Suprapubic skin (tissue), 4 donors: Measurements from ENCODE around the gene SCAMP2. TPM values are rescaled to one million over a fixed set of nuclear protein-coding genes. Genes with fewer than 3 reads are reported as not detected.
"Not testable (repeated sequence)": the region's sequence is repeated elsewhere in the genome, so short reads cannot be mapped to it uniquely, and the experiment has no call there.

Source experiments
- DNase-seq, 2 donors: peaks; one replicate each; pipeline ENCODE4 v3.0.0-alpha.2; 2019; ENCODE audit warnings: low spot score in 2 of 2
- H3K27ac ChIP-seq: fragments of 200-600 bp; sonication (generic); one replicate; pipeline ENCODE4 v1.5.1; 2019
- H3K27me3 ChIP-seq: fragments of 200-600 bp; sonication (generic); one replicate; pipeline ENCODE4 v1.5.1; 2019
- H3K36me3 ChIP-seq: fragments of 200-600 bp; sonication (generic); one replicate; pipeline ENCODE4 v1.5.1; 2019
- H3K4me1 ChIP-seq: fragments of 200-600 bp; sonication (generic); one replicate; pipeline ENCODE4 v1.5.1; 2019
- H3K4me3 ChIP-seq: fragments of 200-600 bp; sonication (generic); one replicate; pipeline ENCODE4 v1.5.1; 2019; ENCODE audit warnings: mild to moderate bottlenecking
- H3K9me3 ChIP-seq: fragments of 200-600 bp; sonication (generic); one replicate; pipeline ENCODE4 v1.5.1; 2019
- CTCF ChIP-seq, 2 donors: fragments of 200-600 bp in 1 of 2; fragments of 450-650 bp in 1 of 2; sonication (generic) in 1 of 2; IDR thresholded peaks; one replicate each; pipeline ENCODE4 v1.5.1; 2016 to 2019; ENCODE audit warnings: antibody characterized with exemption in 2 of 2, mild to moderate bottlenecking in 1 of 2, moderate library complexity in 1 of 2
- EP300 ChIP-seq: sonication (generic); formaldehyde crosslinking; IDR thresholded peaks from one replicate; pipeline ENCODE4 v1.6.1; 2017; ENCODE audit warnings: antibody characterized with exemption
- POLR2A ChIP-seq, 2 donors: fragments of 450-650 bp; IDR thresholded peaks; one replicate each; pipeline ENCODE4 v1.6.1; 2017; ENCODE audit warnings: antibody characterized with exemption in 2 of 2, mild to moderate bottlenecking in 2 of 2, moderate library complexity in 2 of 2
- POLR2AphosphoS5 ChIP-seq, 3 donors: sonication (generic); formaldehyde crosslinking; IDR thresholded peaks; one replicate each; pipeline ENCODE4 v1.6.1; 2017; ENCODE audit warnings: antibody characterized with exemption in 3 of 3
- WGBS: methylation state at CpG from one replicate; pipeline ENCODE4 v1.1.5; 2018; 5-methylcytosine and 5-hydroxymethylcytosine counted together
- total RNA-seq, 4 donors: library from RNA; depleted of rRNA; stranded (reverse); fragments of >200 nt; gene quantifications; one replicate each; pipeline ENCODE4 v1.1.0, GENCODE V29; 2016

The SCAMP2 gene
- total RNA-seq, 4 donors from 2014 or later: 82.7 to 120 (median 102) TPM

GRCh38 chr15:74889883-74890664, 16.9 kb upstream of the SCAMP2 start, which contains the start of gene MPI:
MPI (plus strand) TSS chr15:74890042; CDS start chr15:74890074, 32 bp downstream.
- TF ChIP-seq POLR2AphosphoS5 (IDR thresholded peaks at IDR 0.05) (no peak), CTCF (IDR thresholded peaks at IDR 0.05) (peak in 1 of 2 donors; percentile 5), POLR2A (IDR thresholded peaks at IDR 0.05) (peak in 1 of 2 donors; percentile 18), EP300 (no peak)
- H3K4me1 ChIP-seq: peaks cover 28% of the 10 kb centered on the region

GRCh38 chr15:74889390-74889882, 16.3 kb upstream of the SCAMP2 start:
- no peak for DNase-seq
- Histone ChIP-seq H3K36me3 (peaks cover 17% of the 10 kb centered on the region), H3K9me3 (no peaks in the 10 kb centered on the region), H3K4me3 (peak overlapping the region; percentile 75), H3K4me1 (peaks cover 28% of the 10 kb centered on the region), H3K27ac (no peak overlapping the region), H3K27me3 (no peaks in the 10 kb centered on the region)
- 13% methylated on average over 8 of the region's 8 CpGs for WGBS
- no peak for TF ChIP-seq CTCF (IDR thresholded peaks at IDR 0.05)
- no peak for TF ChIP-seq EP300
- TF ChIP-seq POLR2A (IDR thresholded peaks at IDR 0.05): no peak
- no peak for TF ChIP-seq POLR2AphosphoS5 (IDR thresholded peaks at IDR 0.05)

More at GRCh38 chr15:74889883-74890664, 16.9 kb upstream of the SCAMP2 start, which contains the start of gene MPI:
- peak within 1 kb of the TSS; percentile 75 for H3K4me3 ChIP-seq
- peak within 1 kb of the TSS; percentile 46 for H3K27ac ChIP-seq
- peak; percentile 90 to 93 for DNase-seq
- no peaks in the 10 kb centered on the region for H3K27me3 ChIP-seq
- 4% methylated on average over 8 of the region's 47 CpGs for WGBS
- peaks cover 17% of the 10 kb centered on the region for H3K36me3 ChIP-seq
- H3K9me3 ChIP-seq: no peaks in the 10 kb centered on the region

GRCh38 chr15:74888716-74889115, 15.6 kb upstream of the SCAMP2 start:
- WGBS: 85% methylated on average over 4 of the region's 4 CpGs
- TF ChIP-seq EP300: no peak
- DNase-seq: no peak
- Histone ChIP-seq H3K4me1 (peaks cover 28% of the 10 kb centered on the region), H3K9me3 (no peaks in the 10 kb centered on the region), H3K27me3 (no peaks in the 10 kb centered on the region), H3K27ac (no peak overlapping the region), H3K36me3 (peaks cover 14% of the 10 kb centered on the region), H3K4me3 (no peak overlapping the region)

GRCh38 chr15:74887537-74888193, 14.5 kb upstream of the SCAMP2 start:
- H3K4me3 ChIP-seq, H3K9me3 ChIP-seq, DNase-seq, H3K27me3 ChIP-seq, H3K27ac ChIP-seq, H3K36me3 ChIP-seq: not testable (repeated sequence)
- 89% methylated on average over 10 of the region's 10 CpGs for WGBS
- peaks cover 28% of the 10 kb centered on the region for H3K4me1 ChIP-seq

GRCh38 chr15:74885461-74885860, 12.3 kb upstream of the SCAMP2 start:
- WGBS: 80% methylated on average over 5 of the region's 5 CpGs
- no peaks in the 10 kb centered on the region for H3K36me3 ChIP-seq
- no peaks in the 10 kb centered on the region for H3K27me3 ChIP-seq
- no peak for DNase-seq
- no peaks in the 10 kb centered on the region for H3K9me3 ChIP-seq
- H3K27ac ChIP-seq: no peak overlapping the region
- peaks cover 13% of the 10 kb centered on the region for H3K4me1 ChIP-seq
- TF ChIP-seq POLR2A (IDR thresholded peaks at IDR 0.05) (no peak), CTCF (IDR thresholded peaks at IDR 0.05) (no peak), POLR2AphosphoS5 (IDR thresholded peaks at IDR 0.05) (no peak), EP300 (no peak)
- H3K4me3 ChIP-seq: no peak overlapping the region
